Activated T-helper 2 cell treated with anti-CD3 and anti-CD28 coated beads, Interferon-gamma antibody, Interleukin-2, Interleukin-4, amounts not matched to agents 10 μg/mL and 5 μg/mL and 100 μg/mL, durations not matched to agents 14 hours and 24 hours and 36 hours (primary cell): ENCODE data around the gene FAM120B. TPM values are rescaled to one million over a fixed set of nuclear protein-coding genes. Genes with fewer than 3 reads are reported as not detected.
A peak's percentile ranks its signal among the peaks of the same experiment; 100 is the strongest.
"Not testable (repeated sequence)": the region's sequence is repeated elsewhere in the genome, so short reads cannot be mapped to it uniquely, and the experiment has no call there.

Experiments
- DNase-seq: peaks from one replicate; pipeline ENCODE4 v3.0.0; 2021; ENCODE audit warnings: low spot score
- H3K27ac Mint-ChIP-seq: one replicate; pipeline ENCODE4 v1.8.0; 2021; ENCODE audit warnings: mixed read lengths
- H3K27me3 Mint-ChIP-seq: one replicate; pipeline ENCODE4 v1.8.0; 2021; ENCODE audit warnings: low read depth, mixed read lengths
- H3K36me3 Mint-ChIP-seq: one replicate; pipeline ENCODE4 v1.8.0; 2021; ENCODE audit warnings: low read depth, mixed read lengths
- H3K4me1 Mint-ChIP-seq: one replicate; pipeline ENCODE4 v1.8.0; 2021; ENCODE audit warnings: low read depth, mixed read lengths
- H3K4me3 Mint-ChIP-seq: one replicate; pipeline ENCODE4 v1.8.0; 2021; ENCODE audit warnings: low read depth, mild to moderate bottlenecking, moderate library complexity, mixed read lengths
- H3K9me3 Mint-ChIP-seq: one replicate; pipeline ENCODE4 v1.8.0; 2021; ENCODE audit warnings: mixed read lengths
- intact Hi-C: fragments of 100-400 bp; cut with micrococcal nuclease; formaldehyde crosslinking; loops from one replicate; pipeline ENCODE4 v1.15.1; 2023
- total RNA-seq: library from RNA; stranded (reverse); gene quantifications from 2 replicates; pipeline ENCODE4 v1.2.3, GENCODE V29; 2022

FAM120B gene
- total RNA-seq, 1 donor from 2014 or later = 21.8 TPM

DNA sequence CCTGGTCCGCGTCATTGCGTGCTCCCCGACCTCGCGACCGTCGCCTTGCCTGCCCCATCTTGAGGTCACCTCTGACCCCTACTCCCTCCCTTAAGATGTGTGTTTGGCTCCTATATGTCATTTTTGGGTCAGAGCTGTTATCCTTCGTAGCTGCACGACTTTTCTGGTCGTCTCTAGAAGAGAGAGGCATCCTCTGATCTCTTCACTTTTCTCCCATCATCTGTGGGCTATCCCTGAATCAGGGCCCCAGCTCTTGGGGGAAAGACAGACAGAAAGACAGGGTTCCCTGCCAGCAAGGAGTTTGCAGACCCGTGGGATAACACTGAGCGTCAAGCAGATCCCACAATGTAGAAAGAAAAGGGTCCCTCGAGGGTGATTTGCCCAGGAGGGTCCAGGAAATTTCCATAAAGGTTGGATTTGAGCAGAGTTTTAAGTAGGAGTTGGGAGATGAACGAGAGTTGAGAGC is 555 bp downstream of the FAM120B start:
- Mint-ChIP-seq H3K27me3 (peaks cover 19% of the 10 kb centered on the region), H3K4me3 (peak overlapping the region; percentile 95), H3K36me3 (peaks cover 19% of the 10 kb centered on the region), H3K9me3 (no peaks in the 10 kb centered on the region), H3K4me1 (peaks cover 23% of the 10 kb centered on the region), H3K27ac (peak overlapping the region; percentile 91)
- intact Hi-C loops = loop anchor here (2.0 to 5.0 kb wide), 5 partner anchors 210 to 604 kb away; partner anchors contain the start of genes C6orf120, DYNLT2, ERMARD and PDCD2
- no peak for DNase-seq

DNA sequence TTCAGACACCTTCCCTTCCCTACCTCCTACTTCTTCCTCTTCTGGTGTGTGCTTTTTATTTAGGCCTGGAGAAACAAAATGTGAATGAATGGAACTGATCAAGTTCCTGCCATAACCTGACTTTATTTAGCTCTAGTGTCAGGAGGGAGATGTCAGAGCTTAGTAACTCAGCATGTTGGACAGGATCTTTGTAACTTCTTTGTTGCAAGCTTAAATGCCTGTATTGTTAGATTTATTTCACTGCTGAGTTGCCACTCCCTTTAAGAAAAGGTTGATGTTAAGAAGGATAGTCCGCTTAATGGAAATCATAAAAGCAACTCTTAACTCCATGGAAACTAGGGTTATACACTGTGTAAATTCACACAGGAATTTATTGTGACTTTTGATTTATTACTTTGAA is 2.2 kb downstream of the FAM120B start:
- intact Hi-C loops = loop anchor here (5.0 kb wide), 2 partner anchors 209 to 274 kb away; partner anchors contain the start of gene PDCD2
- no peak for DNase-seq
- H3K36me3 Mint-ChIP-seq = peaks cover 23% of the 10 kb centered on the region
- H3K4me1 Mint-ChIP-seq = peaks cover 26% of the 10 kb centered on the region
- no peaks in the 10 kb centered on the region for H3K9me3 Mint-ChIP-seq
- peak overlapping the region; percentile 47 for H3K4me3 Mint-ChIP-seq
- peaks cover 8% of the 10 kb centered on the region for H3K27me3 Mint-ChIP-seq
- H3K27ac Mint-ChIP-seq = no peak overlapping the region

DNA sequence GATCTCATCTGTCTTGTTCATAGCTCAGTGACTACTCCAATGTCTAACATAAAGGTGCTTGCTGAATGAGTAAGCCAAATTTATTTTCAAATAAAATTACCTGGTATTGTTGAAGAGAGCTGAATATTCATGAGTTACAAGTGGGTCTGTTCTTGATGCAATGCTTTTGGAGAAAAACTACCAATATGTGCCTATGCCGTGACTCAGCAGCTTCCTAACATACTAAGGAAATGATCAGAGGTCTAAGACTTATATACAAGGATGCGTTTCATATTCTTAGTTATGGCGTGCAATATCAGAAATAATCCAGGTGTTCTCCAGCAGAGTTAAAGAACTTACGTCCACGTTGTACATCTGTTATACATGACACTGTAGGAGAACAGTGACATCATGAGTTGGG is 5.1 kb downstream of the FAM120B start:
- H3K36me3 Mint-ChIP-seq = peaks cover 23% of the 10 kb centered on the region
- intact Hi-C loops = no loop called here
- peaks cover 28% of the 10 kb centered on the region for H3K4me1 Mint-ChIP-seq
- H3K9me3 Mint-ChIP-seq = no peaks in the 10 kb centered on the region
- no peaks in the 10 kb centered on the region for H3K27me3 Mint-ChIP-seq
- no peak for DNase-seq
- H3K27ac Mint-ChIP-seq = no peak overlapping the region
- no peak overlapping the region for H3K4me3 Mint-ChIP-seq

DNA sequence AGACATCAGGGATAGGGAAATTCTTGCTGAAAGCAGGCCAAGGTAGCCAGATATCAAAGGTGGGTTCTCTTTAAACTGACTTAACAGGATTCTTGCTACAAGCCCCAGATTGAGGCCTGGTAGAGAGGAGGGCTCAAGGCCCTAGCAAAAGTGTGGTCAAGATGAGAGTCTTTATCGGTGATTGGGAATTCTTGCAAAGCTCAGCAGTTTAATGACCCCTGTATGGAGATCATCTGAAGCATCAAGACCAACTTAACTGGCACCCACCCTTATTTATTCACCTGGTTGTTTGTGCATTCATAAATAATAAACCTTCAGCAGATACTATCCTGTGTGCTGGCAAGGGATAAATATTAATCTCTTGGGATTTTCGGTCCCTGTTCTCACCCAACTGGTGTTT is 6.3 kb downstream of the FAM120B start:
- H3K4me3 Mint-ChIP-seq = no peak overlapping the region
- peaks cover 22% of the 10 kb centered on the region for H3K4me1 Mint-ChIP-seq
- H3K36me3 Mint-ChIP-seq = peaks cover 22% of the 10 kb centered on the region
- intact Hi-C loops = no loop called here
- H3K9me3 Mint-ChIP-seq = no peaks in the 10 kb centered on the region
- no peak for DNase-seq
- no peak overlapping the region for H3K27ac Mint-ChIP-seq
- no peaks in the 10 kb centered on the region for H3K27me3 Mint-ChIP-seq

DNA sequence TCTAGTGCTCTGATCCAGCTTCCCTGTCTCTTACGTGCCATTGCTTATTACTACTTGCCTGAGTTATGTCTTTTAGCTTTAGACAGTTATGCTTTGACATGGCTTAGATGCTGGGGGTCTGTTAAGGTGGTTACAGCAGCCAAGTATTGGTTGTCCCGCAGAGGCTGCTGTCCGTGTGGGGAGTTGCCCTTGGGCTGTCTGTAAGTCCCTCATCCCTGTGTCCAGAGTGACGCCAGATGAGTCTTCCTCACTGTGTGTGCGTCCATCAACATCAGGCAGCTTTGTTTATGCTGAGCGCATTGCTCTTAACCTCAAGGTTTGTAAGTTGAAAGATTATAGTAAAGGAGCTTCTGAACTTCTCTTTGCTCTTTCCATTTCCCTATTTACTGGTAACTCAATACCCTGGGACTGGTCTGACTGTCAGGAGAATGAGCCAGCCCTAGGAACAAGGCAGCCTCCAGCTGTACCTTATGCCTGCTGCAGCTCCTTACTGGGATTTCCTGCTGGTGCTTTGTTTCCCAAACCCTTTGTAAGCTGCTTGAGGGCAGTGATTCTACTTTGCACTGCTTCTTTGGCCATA is 7.2 kb downstream of the FAM120B start:
- Mint-ChIP-seq H3K4me1 (peaks cover 14% of the 10 kb centered on the region), H3K27me3 (no peaks in the 10 kb centered on the region), H3K27ac (no peak overlapping the region), H3K4me3 (no peak overlapping the region), H3K36me3 (peaks cover 24% of the 10 kb centered on the region), H3K9me3 (no peaks in the 10 kb centered on the region)
- intact Hi-C loops = no loop called here
- DNase-seq = no peak

DNA sequence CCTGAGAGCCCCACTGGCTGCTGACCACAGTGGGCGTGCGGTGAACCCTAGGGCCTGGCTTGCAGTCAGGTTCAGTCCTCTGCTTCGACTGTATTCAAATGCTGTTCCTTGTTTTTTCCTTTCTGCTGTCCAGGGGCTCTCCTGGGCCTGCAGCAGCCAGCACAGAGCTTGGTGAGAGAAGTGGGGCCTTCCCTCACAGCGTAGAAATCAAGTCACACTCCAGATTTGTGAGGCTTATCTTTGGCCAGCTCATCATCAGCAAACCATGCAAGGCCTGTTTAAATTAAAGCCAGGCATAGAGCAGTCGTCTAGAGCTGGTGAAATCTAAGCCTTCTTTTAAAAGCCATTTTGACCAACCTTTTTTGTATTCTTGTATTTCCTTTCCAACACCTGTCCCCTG is 8.4 kb downstream of the FAM120B start:
- H3K4me3 Mint-ChIP-seq = no peak overlapping the region
- intact Hi-C loops = no loop called here
- no peaks in the 10 kb centered on the region for H3K9me3 Mint-ChIP-seq
- peaks cover 12% of the 10 kb centered on the region for H3K4me1 Mint-ChIP-seq
- peaks cover 34% of the 10 kb centered on the region for H3K36me3 Mint-ChIP-seq
- no peaks in the 10 kb centered on the region for H3K27me3 Mint-ChIP-seq
- DNase-seq = no peak
- no peak overlapping the region for H3K27ac Mint-ChIP-seq

DNA sequence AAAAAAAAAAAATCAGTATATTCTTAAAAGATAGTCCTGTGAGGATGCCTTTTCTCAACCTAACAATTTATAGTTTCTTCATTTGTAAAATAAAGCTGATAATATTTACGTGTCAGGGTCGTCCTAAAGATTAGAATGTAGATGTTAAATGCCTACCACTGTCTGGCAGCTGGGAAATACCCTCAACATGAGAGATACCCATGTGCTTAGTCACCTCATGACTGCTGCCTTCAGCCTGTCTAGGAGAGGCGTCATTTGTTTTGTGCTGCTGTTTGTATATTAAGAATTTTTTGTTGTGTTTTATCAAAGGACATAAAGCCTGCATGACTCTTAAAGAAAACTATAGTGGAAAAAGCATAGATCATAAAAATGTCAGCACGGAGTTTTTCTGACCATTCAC is 9.5 kb downstream of the FAM120B start:
- no peaks in the 10 kb centered on the region for H3K27me3 Mint-ChIP-seq
- H3K4me3 Mint-ChIP-seq = no peak overlapping the region
- intact Hi-C loops = no loop called here
- peaks cover 42% of the 10 kb centered on the region for H3K36me3 Mint-ChIP-seq
- H3K9me3 Mint-ChIP-seq = no peaks in the 10 kb centered on the region
- peaks cover 10% of the 10 kb centered on the region for H3K4me1 Mint-ChIP-seq
- no peak for DNase-seq
- no peak overlapping the region for H3K27ac Mint-ChIP-seq

DNA sequence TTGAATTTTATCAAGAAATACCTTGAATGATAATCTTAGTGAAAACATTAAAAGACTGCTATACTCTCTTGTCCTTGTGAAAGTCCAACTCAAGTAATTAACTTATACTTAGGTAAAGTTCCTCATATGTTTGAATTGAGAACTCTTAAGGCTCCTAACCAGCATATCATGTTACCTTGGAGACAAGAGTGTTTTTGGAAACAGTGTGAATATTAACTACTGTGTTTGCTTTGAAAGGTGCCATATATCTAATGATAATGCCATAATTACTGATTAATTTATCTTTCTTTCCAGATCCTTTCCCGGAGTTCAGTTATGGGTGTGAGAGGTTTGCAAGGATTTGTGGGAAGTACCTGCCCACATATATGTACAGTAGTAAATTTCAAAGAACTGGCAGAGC is 10.5 kb downstream of the FAM120B start:
- Mint-ChIP-seq H3K36me3 (peaks cover 43% of the 10 kb centered on the region), H3K4me3 (no peak overlapping the region), H3K27ac (no peak overlapping the region), H3K9me3 (no peaks in the 10 kb centered on the region), H3K4me1 (peaks cover 10% of the 10 kb centered on the region), H3K27me3 (no peaks in the 10 kb centered on the region)
- intact Hi-C loops = no loop called here
- no peak for DNase-seq

DNA sequence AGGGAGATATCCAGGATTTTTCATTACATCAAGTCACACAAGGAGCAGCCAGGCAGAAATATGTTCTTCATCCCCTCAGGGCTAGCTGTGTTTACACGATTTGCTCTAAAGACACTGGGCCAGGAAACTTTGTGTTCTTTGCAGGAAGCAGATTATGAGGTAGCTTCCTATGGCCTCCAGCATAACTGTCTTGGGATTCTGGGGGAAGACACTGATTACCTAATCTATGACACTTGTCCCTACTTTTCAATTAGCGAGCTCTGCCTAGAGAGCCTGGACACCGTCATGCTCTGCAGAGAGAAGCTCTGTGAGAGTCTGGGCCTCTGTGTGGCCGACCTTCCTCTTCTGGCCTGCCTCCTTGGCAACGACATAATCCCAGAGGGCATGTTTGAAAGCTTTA is 11.2 kb downstream of the FAM120B start:
- Mint-ChIP-seq H3K27me3 (no peaks in the 10 kb centered on the region), H3K4me3 (no peak overlapping the region), H3K4me1 (peaks cover 7% of the 10 kb centered on the region), H3K36me3 (peaks cover 46% of the 10 kb centered on the region), H3K9me3 (no peaks in the 10 kb centered on the region), H3K27ac (no peak overlapping the region)
- intact Hi-C loops = no loop called here
- DNase-seq = no peak

DNA sequence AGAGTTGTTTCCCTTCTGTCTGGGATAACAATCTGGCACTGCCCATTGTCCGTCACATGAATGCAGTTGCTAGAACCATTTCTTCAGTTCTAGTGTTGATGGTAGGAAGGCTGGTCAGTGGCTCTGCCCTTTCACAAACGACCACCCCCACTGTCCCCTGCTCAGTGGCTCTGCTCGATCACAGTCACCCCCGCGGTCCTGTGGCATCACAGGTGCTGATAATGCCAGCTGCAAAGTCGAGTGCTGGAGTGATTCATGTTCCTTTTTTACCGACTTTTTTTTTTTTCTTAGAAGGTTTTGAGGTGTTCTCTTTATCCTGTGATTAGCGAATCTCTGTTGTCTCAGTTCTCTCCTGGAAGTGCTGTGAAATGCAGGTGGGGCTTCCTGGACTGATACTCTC is 22.8 kb downstream of the FAM120B start:
- no peak for DNase-seq
- Mint-ChIP-seq H3K4me1 (no peaks in the 10 kb centered on the region), H3K9me3 (no peaks in the 10 kb centered on the region), H3K4me3 (no peak overlapping the region), H3K36me3 (peaks cover 65% of the 10 kb centered on the region), H3K27me3 (no peaks in the 10 kb centered on the region), H3K27ac (no peak overlapping the region)
- intact Hi-C loops = no loop called here

DNA sequence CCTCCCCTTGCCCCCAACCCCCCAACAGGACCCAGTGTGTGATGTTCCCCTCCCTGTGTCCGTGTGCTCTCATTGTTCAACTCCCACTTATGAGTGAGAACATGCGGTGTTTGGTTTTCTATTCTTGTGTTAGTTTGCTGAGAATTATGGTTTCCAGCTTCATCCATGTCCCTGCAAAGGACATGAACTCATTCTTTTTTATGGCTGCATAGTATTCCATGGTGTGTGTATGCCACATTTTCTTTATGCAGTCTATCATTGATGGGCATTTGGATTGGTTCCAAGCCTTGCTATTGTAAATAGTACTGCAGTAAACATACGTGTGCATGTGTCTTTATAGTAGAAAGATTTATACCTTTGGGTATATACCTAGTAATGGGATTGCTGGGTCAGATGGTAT is 28.6 kb downstream of the FAM120B start:
- DNase-seq = not testable (repeated sequence)

DNA sequence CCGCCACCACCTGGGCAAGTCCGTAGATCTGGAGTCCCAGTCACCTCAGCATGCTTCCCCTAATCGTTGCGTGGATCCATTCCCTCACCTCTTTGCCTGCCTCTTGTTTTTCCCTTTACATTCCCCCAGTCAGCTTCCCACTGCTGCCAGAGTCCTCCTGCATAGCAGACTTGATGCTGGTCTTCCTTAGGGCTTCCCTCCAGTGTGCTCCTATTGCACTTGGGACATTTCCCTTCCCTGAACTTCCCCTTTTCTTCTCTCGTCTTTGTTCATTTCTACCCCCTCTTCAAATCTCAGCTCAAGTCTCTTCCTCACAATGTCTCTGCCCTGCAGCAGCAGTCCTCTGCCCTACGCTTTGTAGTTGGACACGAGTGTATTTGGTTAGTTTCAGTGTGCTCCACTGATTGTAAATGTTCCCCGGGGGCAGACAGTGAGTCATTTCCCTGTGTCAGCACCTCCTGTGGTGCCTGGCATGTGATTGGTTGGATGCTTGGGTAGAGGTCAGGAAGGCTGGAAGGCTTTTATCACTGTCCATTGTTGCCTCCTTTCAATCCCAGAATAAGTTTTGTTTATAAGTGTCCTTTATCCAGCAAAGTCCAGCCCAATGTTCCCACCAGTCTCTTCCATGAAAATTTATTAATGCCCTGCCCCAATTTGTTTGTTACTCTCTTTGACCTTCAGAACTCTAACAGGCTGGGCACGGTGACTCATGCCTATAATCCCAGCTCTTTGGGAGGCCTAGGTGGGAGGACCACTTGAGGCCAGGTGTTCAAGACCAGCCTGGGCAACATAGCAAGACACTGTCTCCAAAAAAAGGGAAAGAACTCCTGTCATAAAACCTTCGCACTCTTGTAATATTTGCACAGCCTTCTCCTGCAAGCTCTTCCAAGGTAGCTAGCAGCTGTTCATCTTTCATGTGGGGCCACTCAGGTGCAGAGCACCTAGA is 38.3 kb downstream of the FAM120B start:
- intact Hi-C loops = no loop called here

More for the DNA sequence above, 28.6 kb downstream of the FAM120B start:
- H3K27ac Mint-ChIP-seq, H3K27me3 Mint-ChIP-seq, H3K4me3 Mint-ChIP-seq, H3K9me3 Mint-ChIP-seq, H3K4me1 Mint-ChIP-seq, intact Hi-C loops: not testable (repeated sequence)
- H3K36me3 Mint-ChIP-seq = peaks cover 70% of the 10 kb centered on the region

DNA sequence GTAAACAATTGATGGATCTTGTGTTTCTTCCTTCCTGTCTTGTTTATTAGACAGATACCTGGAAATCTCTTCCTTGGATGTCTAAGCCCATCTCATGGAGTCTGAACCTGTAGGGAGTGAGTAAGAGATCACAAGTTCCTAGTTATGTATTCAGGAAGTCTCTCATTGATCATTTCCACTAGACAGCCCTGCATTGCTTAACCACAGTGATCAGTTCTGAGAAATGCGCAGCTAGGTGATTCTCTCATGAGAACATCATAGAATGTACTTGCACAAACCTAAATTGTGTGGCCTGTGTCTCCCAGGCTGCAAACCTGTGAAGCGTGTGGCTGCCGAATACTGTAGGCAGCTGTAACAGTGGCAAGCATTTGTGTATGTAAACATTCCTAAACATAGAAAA is 39.1 kb downstream of the FAM120B start:
- H3K9me3 Mint-ChIP-seq = peaks cover 7% of the 10 kb centered on the region
- intact Hi-C loops = no loop called here
- no peaks in the 10 kb centered on the region for H3K27me3 Mint-ChIP-seq

More for the DNA sequence above, 38.3 kb downstream of the FAM120B start:
- H3K27me3 Mint-ChIP-seq = no peaks in the 10 kb centered on the region
- peaks cover 33% of the 10 kb centered on the region for H3K4me1 Mint-ChIP-seq
- peak overlapping the region; percentile 5 for H3K27ac Mint-ChIP-seq
- H3K36me3 Mint-ChIP-seq = peaks cover 51% of the 10 kb centered on the region
- H3K4me3 Mint-ChIP-seq = peak overlapping the region; percentile 15
- DNase-seq = no peak
- peaks cover 4% of the 10 kb centered on the region for H3K9me3 Mint-ChIP-seq

More for the DNA sequence above, 39.1 kb downstream of the FAM120B start:
- peak overlapping the region; percentile 5 for H3K27ac Mint-ChIP-seq
- DNase-seq = no peak
- peaks cover 29% of the 10 kb centered on the region for H3K4me1 Mint-ChIP-seq
- H3K36me3 Mint-ChIP-seq = peaks cover 55% of the 10 kb centered on the region
- H3K4me3 Mint-ChIP-seq = peak overlapping the region; percentile 15
